Vagina (tissue), 2 donors: ENCODE measurements around the gene FAM204A.

Experiments used
- POLR2AphosphoS5 ChIP-seq, 2 donors: sonication (generic); formaldehyde crosslinking; IDR thresholded peaks; one replicate each; pipeline ENCODE4 v1.9.0; 2017; ENCODE audit warnings: antibody characterized with exemption in 2 of 2, mild to moderate bottlenecking in 2 of 2, low read depth in 1 of 2; ENCODE audit not compliant: insufficient read depth in 1 of 2
- TF ChIP-seq, protein P1 (sequence below), 3 experiments: fragments of 450-650 bp in 2 of 3; fragments of 200-600 bp in 1 of 3; sonication (generic) in 1 of 3; IDR thresholded peaks; one replicate each; pipeline ENCODE4 v1.5.1; 2017 to 2019; ENCODE audit warnings: antibody characterized with exemption in 3 of 3, mild to moderate bottlenecking in 2 of 3, moderate library complexity in 2 of 3

DNA sequence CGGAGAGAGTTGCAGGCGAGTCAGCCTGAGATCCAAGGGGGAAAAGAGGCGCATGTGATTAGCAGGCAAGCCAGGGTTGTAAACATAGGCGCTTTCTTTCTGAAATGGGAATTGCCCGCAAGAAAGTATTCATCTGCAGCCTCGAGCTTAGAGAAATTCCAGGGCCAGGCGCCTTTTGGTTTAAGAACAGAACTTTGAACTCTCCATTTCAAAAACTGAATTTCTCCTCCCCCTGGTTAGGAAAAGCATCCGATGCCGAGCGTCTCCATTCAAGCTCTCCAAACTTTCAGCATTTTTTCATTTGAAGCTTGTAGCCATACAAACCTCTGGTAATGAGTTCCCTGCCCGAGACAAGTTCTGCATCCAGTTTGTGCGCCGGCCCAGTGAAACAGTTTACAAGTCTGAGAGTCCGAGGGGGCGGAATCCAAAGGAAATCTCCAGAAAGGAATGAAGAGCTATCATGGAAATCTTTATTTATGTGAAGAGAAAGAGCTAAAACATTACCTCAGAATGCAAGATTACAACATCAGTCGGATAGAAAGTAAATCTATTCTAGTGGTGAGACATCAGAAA lies 69.9 kb downstream of the FAM204A start:
- TF ChIP-seq, protein P1, sequence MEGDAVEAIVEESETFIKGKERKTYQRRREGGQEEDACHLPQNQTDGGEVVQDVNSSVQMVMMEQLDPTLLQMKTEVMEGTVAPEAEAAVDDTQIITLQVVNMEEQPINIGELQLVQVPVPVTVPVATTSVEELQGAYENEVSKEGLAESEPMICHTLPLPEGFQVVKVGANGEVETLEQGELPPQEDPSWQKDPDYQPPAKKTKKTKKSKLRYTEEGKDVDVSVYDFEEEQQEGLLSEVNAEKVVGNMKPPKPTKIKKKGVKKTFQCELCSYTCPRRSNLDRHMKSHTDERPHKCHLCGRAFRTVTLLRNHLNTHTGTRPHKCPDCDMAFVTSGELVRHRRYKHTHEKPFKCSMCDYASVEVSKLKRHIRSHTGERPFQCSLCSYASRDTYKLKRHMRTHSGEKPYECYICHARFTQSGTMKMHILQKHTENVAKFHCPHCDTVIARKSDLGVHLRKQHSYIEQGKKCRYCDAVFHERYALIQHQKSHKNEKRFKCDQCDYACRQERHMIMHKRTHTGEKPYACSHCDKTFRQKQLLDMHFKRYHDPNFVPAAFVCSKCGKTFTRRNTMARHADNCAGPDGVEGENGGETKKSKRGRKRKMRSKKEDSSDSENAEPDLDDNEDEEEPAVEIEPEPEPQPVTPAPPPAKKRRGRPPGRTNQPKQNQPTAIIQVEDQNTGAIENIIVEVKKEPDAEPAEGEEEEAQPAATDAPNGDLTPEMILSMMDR (IDR thresholded peaks at IDR 0.05) = no peak
- TF ChIP-seq POLR2AphosphoS5 (IDR thresholded peaks at IDR 0.05; ENCODE audit: insufficient read depth in 1 of 2, low read depth in 1 of 2) = no peak
